MG63 (cell line): Measurements from ENCODE around the gene WDFY2. TPM values are rescaled to one million over a fixed set of nuclear protein-coding genes. Genes with fewer than 3 reads are reported as not detected.
"Not testable (repeated sequence)": the region's sequence is repeated elsewhere in the genome, so short reads cannot be mapped to it uniquely, and the experiment has no call there.

Source experiments
- DNase-seq: peaks from one replicate; pipeline ENCODE4 v3.0.0-alpha.2; 2020
- H3K27me3 ChIP-seq: fragments of 250-450 bp; sonication (Bioruptor Pico); 2 replicates; pipeline ENCODE4 v1.5.1; 2020; ENCODE audit warnings: mild to moderate bottlenecking, moderate library complexity
- H3K36me3 ChIP-seq: fragments of 250-450 bp; sonication (Bioruptor Pico); 2 replicates; pipeline ENCODE4 v1.5.1; 2020; ENCODE audit warnings: mild to moderate bottlenecking, moderate library complexity
- H3K4me3 ChIP-seq: fragments of 250-450 bp; sonication (Bioruptor Pico); 2 replicates; pipeline ENCODE4 v1.5.1; 2020; ENCODE audit warnings: mild to moderate bottlenecking, moderate library complexity
- H3K9me3 ChIP-seq: fragments of 250-450 bp; sonication (Bioruptor Pico); 2 replicates; pipeline ENCODE4 v1.5.1; 2020; ENCODE audit warnings: mild to moderate bottlenecking, moderate library complexity
- total RNA-seq: library from RNA; depleted of rRNA; stranded (reverse); fragments of >200 nt; shearing (Covaris generic); gene quantifications from 2 replicates; pipeline ENCODE4 v1.2.3, GENCODE V29; 2014; ENCODE audit warnings: low replicate concordance

The WDFY2 gene
- total RNA-seq, 1 experiment from 2014 or later: 1.8 TPM

- H3K36me3 ChIP-seq: not testable (repeated sequence)
These were observed 111.4 kb downstream of the WDFY2 start for GRCh38 chr13:51695677-51696076.

GRCh38 chr13:51697181-51697580 is 112.9 kb downstream of the WDFY2 start:
- Histone ChIP-seq H3K4me3 (no peak overlapping the region), H3K36me3 (no peaks in the 10 kb centered on the region), H3K27me3 (no peaks in the 10 kb centered on the region), H3K9me3 (no peaks in the 10 kb centered on the region)
- peak; percentile 69 for DNase-seq

More at GRCh38 chr13:51695677-51696076, 111.4 kb downstream of the WDFY2 start:
- H3K4me3 ChIP-seq, H3K27me3 ChIP-seq, H3K9me3 ChIP-seq, DNase-seq: not testable (repeated sequence)

GRCh38 chr13:51697855-51698254 is 113.6 kb downstream of the WDFY2 start:
- no peaks in the 10 kb centered on the region for H3K36me3 ChIP-seq
- no peak for DNase-seq
- no peaks in the 10 kb centered on the region for H3K27me3 ChIP-seq

GRCh38 chr13:51698352-51698751 is 114.1 kb downstream of the WDFY2 start:
- DNase-seq: no peak
- H3K36me3 ChIP-seq: no peaks in the 10 kb centered on the region

More at GRCh38 chr13:51697855-51698254, 113.6 kb downstream of the WDFY2 start:
- Histone ChIP-seq H3K9me3 (no peaks in the 10 kb centered on the region), H3K4me3 (no peak overlapping the region)

GRCh38 chr13:51704399-51705313 is 120.4 kb downstream of the WDFY2 start:
- DNase-seq: no peak
- H3K27me3 ChIP-seq: no peaks in the 10 kb centered on the region

More at GRCh38 chr13:51698352-51698751, 114.1 kb downstream of the WDFY2 start:
- Histone ChIP-seq H3K9me3 (no peaks in the 10 kb centered on the region), H3K27me3 (no peaks in the 10 kb centered on the region), H3K4me3 (no peak overlapping the region)

GRCh38 chr13:51707461-51707860 is 123.2 kb downstream of the WDFY2 start:
- Histone ChIP-seq H3K27me3 (no peaks in the 10 kb centered on the region), H3K36me3 (no peaks in the 10 kb centered on the region), H3K9me3 (peaks cover 3% of the 10 kb centered on the region; the same call in 1 of the 2 replicates), H3K4me3 (no peak overlapping the region)
- DNase-seq: no peak

More at GRCh38 chr13:51704399-51705313, 120.4 kb downstream of the WDFY2 start:
- H3K9me3 ChIP-seq: no peaks in the 10 kb centered on the region
- H3K4me3 ChIP-seq: no peak overlapping the region
- no peaks in the 10 kb centered on the region for H3K36me3 ChIP-seq

GRCh38 chr13:51713807-51714206 is 129.5 kb downstream of the WDFY2 start:
- DNase-seq: no peak
- no peaks in the 10 kb centered on the region for H3K27me3 ChIP-seq
- peaks cover 3% of the 10 kb centered on the region; the same call in 1 of the 2 replicates for H3K9me3 ChIP-seq
- no peak overlapping the region for H3K4me3 ChIP-seq
- no peaks in the 10 kb centered on the region for H3K36me3 ChIP-seq

GRCh38 chr13:51714663-51715168 is 130.5 kb downstream of the WDFY2 start:
- peaks cover 3% of the 10 kb centered on the region; the same call in 1 of the 2 replicates for H3K9me3 ChIP-seq
- H3K4me3 ChIP-seq: no peak overlapping the region
- H3K36me3 ChIP-seq: no peaks in the 10 kb centered on the region
- peak; percentile 49 for DNase-seq
- no peaks in the 10 kb centered on the region for H3K27me3 ChIP-seq

- DNase-seq: no peak
- Histone ChIP-seq H3K9me3 (peaks cover 3% of the 10 kb centered on the region; the same call in 1 of the 2 replicates), H3K4me3 (no peak overlapping the region), H3K27me3 (no peaks in the 10 kb centered on the region), H3K36me3 (no peaks in the 10 kb centered on the region)
These were observed 131.4 kb downstream of the WDFY2 start for GRCh38 chr13:51715613-51716012.

- Histone ChIP-seq H3K9me3 (no peaks in the 10 kb centered on the region), H3K4me3 (no peak overlapping the region), H3K27me3 (no peaks in the 10 kb centered on the region), H3K36me3 (no peaks in the 10 kb centered on the region)
- DNase-seq: peak; percentile 71
These were observed 133.6 kb downstream of the WDFY2 start for GRCh38 chr13:51717786-51718398.

GRCh38 chr13:51719394-51719793 is 135.1 kb downstream of the WDFY2 start:
- Histone ChIP-seq H3K36me3 (no peaks in the 10 kb centered on the region), H3K9me3 (no peaks in the 10 kb centered on the region), H3K4me3 (no peak overlapping the region), H3K27me3 (no peaks in the 10 kb centered on the region)
- DNase-seq: no peak

GRCh38 chr13:51721496-51721895 is 137.2 kb downstream of the WDFY2 start:
- Histone ChIP-seq H3K4me3 (no peak overlapping the region), H3K27me3 (no peaks in the 10 kb centered on the region), H3K9me3 (no peaks in the 10 kb centered on the region), H3K36me3 (no peaks in the 10 kb centered on the region)
- peak; percentile 28 for DNase-seq

GRCh38 chr13:51723529-51723928 is 139.3 kb downstream of the WDFY2 start:
- DNase-seq: no peak
- no peaks in the 10 kb centered on the region for H3K9me3 ChIP-seq
- H3K36me3 ChIP-seq: no peaks in the 10 kb centered on the region; the same call in 1 of the 2 replicates
- H3K27me3 ChIP-seq: no peaks in the 10 kb centered on the region
- no peak overlapping the region for H3K4me3 ChIP-seq

GRCh38 chr13:51724721-51725120 is 140.5 kb downstream of the WDFY2 start:
- H3K9me3 ChIP-seq: no peaks in the 10 kb centered on the region
- H3K36me3 ChIP-seq: no peaks in the 10 kb centered on the region; the same call in 1 of the 2 replicates
- no peak overlapping the region for H3K4me3 ChIP-seq
- no peaks in the 10 kb centered on the region for H3K27me3 ChIP-seq
- DNase-seq: no peak

GRCh38 chr13:51726446-51727193 is 142.4 kb downstream of the WDFY2 start:
- Histone ChIP-seq H3K36me3 (no peaks in the 10 kb centered on the region; the same call in 1 of the 2 replicates), H3K9me3 (no peaks in the 10 kb centered on the region), H3K27me3 (no peaks in the 10 kb centered on the region), H3K4me3 (no peak overlapping the region)
- DNase-seq: no peak

- Histone ChIP-seq H3K4me3 (no peak overlapping the region), H3K36me3 (no peaks in the 10 kb centered on the region; the same call in 1 of the 2 replicates), H3K9me3 (no peaks in the 10 kb centered on the region), H3K27me3 (no peaks in the 10 kb centered on the region)
- no peak for DNase-seq
These were observed 143.5 kb downstream of the WDFY2 start for GRCh38 chr13:51727634-51728274.
